Peyer's patch (tissue), 4 donors: ENCODE measurements around the gene OBSCN.

Experiments used
- CTCF ChIP-seq, 6 experiments: fragments of 450-650 bp in 4 of 6; fragments of 200-600 bp in 2 of 6; sonication (generic) in 1 of 6; IDR thresholded peaks; one replicate each; pipeline ENCODE4 v1.5.1; 2017 to 2019; ENCODE audit warnings: antibody characterized with exemption in 6 of 6, mild to moderate bottlenecking in 3 of 6, moderate library complexity in 1 of 6
- POLR2A ChIP-seq, 2 donors: fragments of 450-650 bp; IDR thresholded peaks; one replicate each; pipeline ENCODE4 v1.5.1; 2017; ENCODE audit warnings: antibody characterized with exemption in 2 of 2, mild to moderate bottlenecking in 2 of 2, moderate library complexity in 2 of 2

GRCh38 chr1:228284521-228284920 lies 76.7 kb downstream of the OBSCN start:
- TF ChIP-seq CTCF (IDR thresholded peaks at IDR 0.05) (no peak), POLR2A (IDR thresholded peaks at IDR 0.05) (no peak)
